ENCODE data around the gene PGLYRP1.

DNA sequence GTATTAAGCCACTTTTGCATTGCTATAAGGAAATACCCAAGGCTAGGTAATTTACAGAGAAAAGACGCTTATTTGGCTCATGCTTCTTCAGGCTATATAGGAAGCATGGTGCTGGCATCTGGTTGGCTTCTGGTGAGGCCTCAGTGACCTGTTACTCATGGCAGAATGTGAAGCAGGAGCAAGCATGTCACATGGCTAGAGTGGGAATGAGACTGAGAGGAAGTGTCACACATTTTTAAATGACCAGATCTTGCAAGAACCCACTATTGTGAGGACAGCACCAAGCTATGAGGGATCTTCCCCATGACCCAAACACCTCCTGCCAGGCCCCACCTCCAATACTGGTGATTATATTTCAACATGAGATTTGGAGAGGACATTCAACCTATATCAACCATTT lies 43.6 kb upstream of the PGLYRP1 start:
- TF ChIP-seq, protein P1, sequence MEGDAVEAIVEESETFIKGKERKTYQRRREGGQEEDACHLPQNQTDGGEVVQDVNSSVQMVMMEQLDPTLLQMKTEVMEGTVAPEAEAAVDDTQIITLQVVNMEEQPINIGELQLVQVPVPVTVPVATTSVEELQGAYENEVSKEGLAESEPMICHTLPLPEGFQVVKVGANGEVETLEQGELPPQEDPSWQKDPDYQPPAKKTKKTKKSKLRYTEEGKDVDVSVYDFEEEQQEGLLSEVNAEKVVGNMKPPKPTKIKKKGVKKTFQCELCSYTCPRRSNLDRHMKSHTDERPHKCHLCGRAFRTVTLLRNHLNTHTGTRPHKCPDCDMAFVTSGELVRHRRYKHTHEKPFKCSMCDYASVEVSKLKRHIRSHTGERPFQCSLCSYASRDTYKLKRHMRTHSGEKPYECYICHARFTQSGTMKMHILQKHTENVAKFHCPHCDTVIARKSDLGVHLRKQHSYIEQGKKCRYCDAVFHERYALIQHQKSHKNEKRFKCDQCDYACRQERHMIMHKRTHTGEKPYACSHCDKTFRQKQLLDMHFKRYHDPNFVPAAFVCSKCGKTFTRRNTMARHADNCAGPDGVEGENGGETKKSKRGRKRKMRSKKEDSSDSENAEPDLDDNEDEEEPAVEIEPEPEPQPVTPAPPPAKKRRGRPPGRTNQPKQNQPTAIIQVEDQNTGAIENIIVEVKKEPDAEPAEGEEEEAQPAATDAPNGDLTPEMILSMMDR (IDR thresholded peaks at IDR 0.05): no peak
- no peak for TF ChIP-seq POLR2AphosphoS5 (IDR thresholded peaks at IDR 0.05)
